Measurements from ENCODE around the gene ZDHHC1. TPM values are rescaled to one million over a fixed set of nuclear protein-coding genes. Genes with fewer than 3 reads are reported as not detected.

Gene ZDHHC1
- total and polyA plus RNA-seq, 2 donors (not counting 3 experiments of a cell fraction or from before 2014, with no cell fraction given), result 11.4 to 14.4 TPM

- no peaks in the 10 kb centered on the region for H3K9me3 ChIP-seq (replicated peaks; ENCODE audit: control insufficient read depth, insufficient read depth, low read length)
- POLR2A ChIA-PET, result no interaction called here
Measured at GRCh38 chr16:67463691-67464090, 47.4 kb upstream of the ZDHHC1 start.

More at GRCh38 chr16:67463691-67464090, 47.4 kb upstream of the ZDHHC1 start:
- CTCF ChIA-PET, result interaction anchor here (0.9 to 12.4 kb wide), 5 partner anchors 17 to 203 kb away, joined by 3 to 201 read pairs (median 3); partner anchors contain the start of genes ATP6V0D1 and HSD11B2
- FAIRE-seq (no peak), DNase-seq (ENCODE audit: low read depth, low spot score) (no peak)
- intact Hi-C loops (cut with micrococcal nuclease), result no loop called here
- H3K4me1 ChIP-seq (ENCODE audit: control insufficient read depth, extremely low read depth, insufficient read depth, low read length), result peaks cover 17% of the 10 kb centered on the region
- H4K20me1 ChIP-seq (replicated peaks; ENCODE audit: control insufficient read depth, extremely low read depth, insufficient read depth, low read length), result no peaks in the 10 kb centered on the region
- peaks cover 10% of the 10 kb centered on the region for H3K79me2 ChIP-seq (ENCODE audit: control insufficient read depth, insufficient read depth, low read length)
- no peak overlapping the region for H3K9ac ChIP-seq (replicated peaks; ENCODE audit: extremely low read depth, insufficient read depth, low read length)
- no peak for TF ChIP-seq POLR2A (IDR thresholded peaks at IDR 0.05; ENCODE audit: low read depth, low read length)
- no peak for TF ChIP-seq MYC (IDR thresholded peaks at IDR 0.05; ENCODE audit: low read depth, low read length)
- TF ChIP-seq FOS (IDR thresholded peaks at IDR 0.05; ENCODE audit: borderline replicate concordance, insufficient read depth, low read length), result no peak
- no peak for TF ChIP-seq MAX (IDR thresholded peaks at IDR 0.05; ENCODE audit: insufficient read depth, insufficient read length)
- TF ChIP-seq, protein P1, sequence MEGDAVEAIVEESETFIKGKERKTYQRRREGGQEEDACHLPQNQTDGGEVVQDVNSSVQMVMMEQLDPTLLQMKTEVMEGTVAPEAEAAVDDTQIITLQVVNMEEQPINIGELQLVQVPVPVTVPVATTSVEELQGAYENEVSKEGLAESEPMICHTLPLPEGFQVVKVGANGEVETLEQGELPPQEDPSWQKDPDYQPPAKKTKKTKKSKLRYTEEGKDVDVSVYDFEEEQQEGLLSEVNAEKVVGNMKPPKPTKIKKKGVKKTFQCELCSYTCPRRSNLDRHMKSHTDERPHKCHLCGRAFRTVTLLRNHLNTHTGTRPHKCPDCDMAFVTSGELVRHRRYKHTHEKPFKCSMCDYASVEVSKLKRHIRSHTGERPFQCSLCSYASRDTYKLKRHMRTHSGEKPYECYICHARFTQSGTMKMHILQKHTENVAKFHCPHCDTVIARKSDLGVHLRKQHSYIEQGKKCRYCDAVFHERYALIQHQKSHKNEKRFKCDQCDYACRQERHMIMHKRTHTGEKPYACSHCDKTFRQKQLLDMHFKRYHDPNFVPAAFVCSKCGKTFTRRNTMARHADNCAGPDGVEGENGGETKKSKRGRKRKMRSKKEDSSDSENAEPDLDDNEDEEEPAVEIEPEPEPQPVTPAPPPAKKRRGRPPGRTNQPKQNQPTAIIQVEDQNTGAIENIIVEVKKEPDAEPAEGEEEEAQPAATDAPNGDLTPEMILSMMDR (IDR thresholded peaks at IDR 0.05; ENCODE audit: extremely low read depth in 1 of 2, insufficient read depth in 1 of 2, low read depth in 1 of 2, low read length in 2 of 2), result no peak
- TF ChIP-seq GATA2 (IDR thresholded peaks at IDR 0.05; ENCODE audit: insufficient read depth, insufficient read length, low read depth, low read length), result no peak
- no peak for TF ChIP-seq POLR2AphosphoS5 (IDR thresholded peaks at IDR 0.05; ENCODE audit: insufficient read depth, low read depth, low read length)
- no peak for TF ChIP-seq EZH2 (IDR thresholded peaks at IDR 0.05; ENCODE audit: borderline replicate concordance, low read depth, low read length, severe bottlenecking)
- no peak for TF ChIP-seq JUN (IDR thresholded peaks at IDR 0.05; ENCODE audit: borderline replicate concordance, insufficient read depth, insufficient read length, low read depth)
- no peak overlapping the region for H3K27ac ChIP-seq (ENCODE audit: insufficient read depth, low read depth, low read length)
- H2AFZ ChIP-seq (ENCODE audit: low read depth, low read length), result no peak overlapping the region
- no peak overlapping the region for H3K4me3 ChIP-seq (replicated peaks in 1 of 3; ENCODE audit: insufficient read depth in 1 of 3, low read depth in 1 of 3, low read length in 3 of 3)
- H3K4me2 ChIP-seq (ENCODE audit: insufficient read depth, low read length), result no peak overlapping the region
- no TSS peak for BruUV-seq (replicated peaks)
- no peaks in the 10 kb centered on the region for H3K9me1 ChIP-seq (replicated peaks; ENCODE audit: control insufficient read depth, extremely low read depth, insufficient read depth, low read length)
- no peaks in the 10 kb centered on the region for H3K27me3 ChIP-seq (ENCODE audit: control insufficient read depth in 2 of 2, insufficient read depth in 2 of 2, low read length in 2 of 2)
- peaks cover 0 to 5% of the 10 kb centered on the region in 2 experiments for H3K36me3 ChIP-seq (ENCODE audit: control insufficient read depth in 2 of 2, extremely low read depth in 1 of 2, insufficient read depth in 2 of 2, low read length in 2 of 2)
- dilution Hi-C loops (cut with MboI; ENCODE audit: extremely low pct_ligation_motif_present, low sequenced_read_pairs), result no loop called here
